Activated CD4-positive, alpha-beta T cell treated with anti-CD3 and anti-CD28 coated beads, Interleukin-2, amount 50 U/mL, for 48 hours (primary cell): ENCODE results near the gene LTBP1.

Experiments
- DNase-seq, 2 experiments: peaks; one replicate each; pipeline ENCODE4 v3.0.0-alpha.2; 2020

Gene LTBP1

GRCh38 chr2:33238111-33238510 lies 291.4 kb downstream of the LTBP1 start:
- DNase-seq: no peak

- no peak for DNase-seq
Observed at GRCh38 chr2:33240178-33240577, 293.4 kb downstream of the LTBP1 start.

GRCh38 chr2:33241072-33241471 lies 294.3 kb downstream of the LTBP1 start:
- no peak for DNase-seq

- no peak for DNase-seq
Observed at GRCh38 chr2:33241581-33241980, 294.8 kb downstream of the LTBP1 start.

GRCh38 chr2:33242845-33243244 lies 296.1 kb downstream of the LTBP1 start:
- no peak for DNase-seq

- no peak for DNase-seq
Observed at GRCh38 chr2:33246432-33246831, 299.7 kb downstream of the LTBP1 start.

GRCh38 chr2:33247365-33247764 lies 300.6 kb downstream of the LTBP1 start:
- no peak for DNase-seq

GRCh38 chr2:33250417-33251029 lies 303.8 kb downstream of the LTBP1 start:
- DNase-seq: no peak

- DNase-seq: no peak
Observed at GRCh38 chr2:33256162-33256755, 309.5 kb downstream of the LTBP1 start.

- no peak for DNase-seq
Observed at GRCh38 chr2:33258387-33258786, 311.6 kb downstream of the LTBP1 start.

- DNase-seq: no peak
Observed at GRCh38 chr2:33262097-33262496, 315.3 kb downstream of the LTBP1 start.

- no peak for DNase-seq
Observed at GRCh38 chr2:33264766-33265165, 318.0 kb downstream of the LTBP1 start.

- DNase-seq: no peak
Observed at GRCh38 chr2:33265584-33266338, 319.0 kb downstream of the LTBP1 start.

GRCh38 chr2:33266467-33266866 lies 319.7 kb downstream of the LTBP1 start:
- no peak for DNase-seq

- DNase-seq: no peak
Observed at GRCh38 chr2:33267043-33267442, 320.3 kb downstream of the LTBP1 start.

GRCh38 chr2:33267756-33268155 lies 321.0 kb downstream of the LTBP1 start:
- DNase-seq: no peak

- DNase-seq: no peak
Observed at GRCh38 chr2:33268246-33268831, 321.6 kb downstream of the LTBP1 start.

GRCh38 chr2:33272001-33272400 lies 325.2 kb downstream of the LTBP1 start:
- DNase-seq: no peak

- DNase-seq: no peak
Observed at GRCh38 chr2:33273479-33273878, 326.7 kb downstream of the LTBP1 start.

GRCh38 chr2:33274524-33274923 lies 327.8 kb downstream of the LTBP1 start:
- DNase-seq: no peak

GRCh38 chr2:33275689-33276444 lies 329.1 kb downstream of the LTBP1 start:
- DNase-seq: peak; percentile 21 to 50

GRCh38 chr2:33277002-33277426 lies 330.3 kb downstream of the LTBP1 start:
- DNase-seq: no peak
